Measurements from ENCODE around the gene LYPD4.
A peak's percentile ranks its signal among the peaks of the same experiment; 100 is the strongest.

LYPD4 gene

GRCh38 chr19:41872775-41873647, 28.5 kb upstream of the LYPD4 start:
- peak; percentile 66 for DNase-seq

GRCh38 chr19:41872384-41872774, 27.9 kb upstream of the LYPD4 start:
- no peak for DNase-seq

- DNase-seq: peak; percentile 30
These were observed 27.3 kb upstream of the LYPD4 start for GRCh38 chr19:41871573-41872383.

GRCh38 chr19:41870401-41870873, 26.0 kb upstream of the LYPD4 start:
- peak; percentile 47 for DNase-seq

- no peak for DNase-seq
These were observed 25.0 kb upstream of the LYPD4 start for GRCh38 chr19:41869374-41869955.

- no peak for DNase-seq
These were observed 24.5 kb upstream of the LYPD4 start for GRCh38 chr19:41868989-41869300.

GRCh38 chr19:41868120-41868988, 23.9 kb upstream of the LYPD4 start:
- no peak for DNase-seq

- peak; percentile 28 for DNase-seq
These were observed 21.8 kb upstream of the LYPD4 start for GRCh38 chr19:41866284-41866683.

GRCh38 chr19:41864374-41864773, 19.9 kb upstream of the LYPD4 start:
- DNase-seq: no peak

GRCh38 chr19:41863209-41863931, 18.9 kb upstream of the LYPD4 start:
- no peak for DNase-seq

- no peak for DNase-seq
These were observed 18.0 kb upstream of the LYPD4 start for GRCh38 chr19:41862445-41862986.

GRCh38 chr19:41861846-41862245, 17.4 kb upstream of the LYPD4 start:
- no peak for DNase-seq

GRCh38 chr19:41861116-41861768, 16.8 kb upstream of the LYPD4 start:
- DNase-seq: no peak

GRCh38 chr19:41860419-41861115, 16.1 kb upstream of the LYPD4 start:
- no peak for DNase-seq

- DNase-seq: peak; percentile 99
These were observed 15.3 kb upstream of the LYPD4 start, which contains the start of gene RPS19 for GRCh38 chr19:41859618-41860418. TSS of gene RPS19 (plus strand) at chr19:41860255. CDS start at chr19:41860775, 520 bp downstream.

- DNase-seq: no peak
These were observed 14.7 kb upstream of the LYPD4 start for GRCh38 chr19:41859213-41859617.

GRCh38 chr19:41853768-41854167, 9.3 kb upstream of the LYPD4 start:
- no peak for DNase-seq

GRCh38 chr19:41853344-41853743, 8.9 kb upstream of the LYPD4 start:
- DNase-seq: no peak

- DNase-seq: no peak
These were observed 7.0 kb upstream of the LYPD4 start for GRCh38 chr19:41851456-41851855.
